Lower leg skin (tissue), 4 donors: Measurements from ENCODE around the gene C11orf54. TPM values are rescaled to one million over a fixed set of nuclear protein-coding genes. Genes with fewer than 3 reads are reported as not detected.

Experiments
- DNase-seq, 2 donors: peaks; one replicate each; pipeline ENCODE4 v3.0.0-alpha.2; 2019; ENCODE audit warnings: low spot score in 2 of 2
- H3K4me3 ChIP-seq: fragments of 200-600 bp; sonication (generic); 2 replicates; pipeline ENCODE4 v1.5.1; 2017; ENCODE audit warnings: mild to moderate bottlenecking, low read depth; ENCODE audit not compliant: poor library complexity, severe bottlenecking
- POLR2A ChIP-seq, 2 donors: fragments of 450-650 bp; IDR thresholded peaks; one replicate each; pipeline ENCODE4 v1.6.1; 2016 to 2017; ENCODE audit warnings: antibody characterized with exemption in 2 of 2, mild to moderate bottlenecking in 1 of 2, moderate library complexity in 1 of 2
- WGBS, 2 donors: methylation state at CpG; one replicate each; pipeline ENCODE4 v1.1.5; 2018; 5-methylcytosine and 5-hydroxymethylcytosine counted together
- intact Hi-C: fragments of 100-400 bp; cut with DNase I; formaldehyde crosslinking; loops from one replicate; pipeline ENCODE4 v1.15.0; 2023; ENCODE audit warnings: low total_unique reads
- total RNA-seq, 4 donors: library from RNA; depleted of rRNA; stranded (reverse); fragments of >200 nt; gene quantifications; one replicate each; pipeline ENCODE4 v1.1.0, GENCODE V29; 2016
- TF ChIP-seq, protein P1 (sequence below), 3 donors: fragments of 450-650 bp; IDR thresholded peaks; one replicate each; pipeline ENCODE4 v1.5.1; 2016; ENCODE audit warnings: antibody characterized with exemption in 3 of 3, mild to moderate bottlenecking in 3 of 3, moderate library complexity in 2 of 3

The C11orf54 gene
- total RNA-seq, 4 donors from 2014 or later = 25.3 to 35.7 (median 32.5) TPM

- H3K4me3 ChIP-seq = peak within 1 kb of the TSS; percentile 96
- peak; percentile 93 to 98 for DNase-seq
- WGBS, 2 donors = 1% methylated on average over 37 to 64 of the region's 72 CpGs
- intact Hi-C loops = no loop called here
- TF ChIP-seq POLR2A (IDR thresholded peaks at IDR 0.05) = no peak
- TF ChIP-seq, protein P1, sequence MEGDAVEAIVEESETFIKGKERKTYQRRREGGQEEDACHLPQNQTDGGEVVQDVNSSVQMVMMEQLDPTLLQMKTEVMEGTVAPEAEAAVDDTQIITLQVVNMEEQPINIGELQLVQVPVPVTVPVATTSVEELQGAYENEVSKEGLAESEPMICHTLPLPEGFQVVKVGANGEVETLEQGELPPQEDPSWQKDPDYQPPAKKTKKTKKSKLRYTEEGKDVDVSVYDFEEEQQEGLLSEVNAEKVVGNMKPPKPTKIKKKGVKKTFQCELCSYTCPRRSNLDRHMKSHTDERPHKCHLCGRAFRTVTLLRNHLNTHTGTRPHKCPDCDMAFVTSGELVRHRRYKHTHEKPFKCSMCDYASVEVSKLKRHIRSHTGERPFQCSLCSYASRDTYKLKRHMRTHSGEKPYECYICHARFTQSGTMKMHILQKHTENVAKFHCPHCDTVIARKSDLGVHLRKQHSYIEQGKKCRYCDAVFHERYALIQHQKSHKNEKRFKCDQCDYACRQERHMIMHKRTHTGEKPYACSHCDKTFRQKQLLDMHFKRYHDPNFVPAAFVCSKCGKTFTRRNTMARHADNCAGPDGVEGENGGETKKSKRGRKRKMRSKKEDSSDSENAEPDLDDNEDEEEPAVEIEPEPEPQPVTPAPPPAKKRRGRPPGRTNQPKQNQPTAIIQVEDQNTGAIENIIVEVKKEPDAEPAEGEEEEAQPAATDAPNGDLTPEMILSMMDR (IDR thresholded peaks at IDR 0.05) = no peak
Observed at GRCh38 chr11:93784145-93784934, 42.9 kb downstream of the C11orf54 start, which contains the start of gene MED17. Gene MED17 (plus strand): TSS chr11:93784282. CDS start chr11:93784514, 232 bp downstream.

- intact Hi-C loops = no loop called here
- 0 to 1% methylated on average over 13 of the region's 13 CpGs for WGBS, 2 donors
- TF ChIP-seq POLR2A (IDR thresholded peaks at IDR 0.05) = no peak
- TF ChIP-seq, protein P1 (IDR thresholded peaks at IDR 0.05) = no peak
- DNase-seq = no peak
- peak overlapping the region; percentile 96 for H3K4me3 ChIP-seq
Observed at GRCh38 chr11:93784935-93785360, 43.5 kb downstream of the C11orf54 start.

- intact Hi-C loops = no loop called here
- no peak overlapping the region for H3K4me3 ChIP-seq
Observed at GRCh38 chr11:93791493-93791892, 50.0 kb downstream of the C11orf54 start.

DNA sequence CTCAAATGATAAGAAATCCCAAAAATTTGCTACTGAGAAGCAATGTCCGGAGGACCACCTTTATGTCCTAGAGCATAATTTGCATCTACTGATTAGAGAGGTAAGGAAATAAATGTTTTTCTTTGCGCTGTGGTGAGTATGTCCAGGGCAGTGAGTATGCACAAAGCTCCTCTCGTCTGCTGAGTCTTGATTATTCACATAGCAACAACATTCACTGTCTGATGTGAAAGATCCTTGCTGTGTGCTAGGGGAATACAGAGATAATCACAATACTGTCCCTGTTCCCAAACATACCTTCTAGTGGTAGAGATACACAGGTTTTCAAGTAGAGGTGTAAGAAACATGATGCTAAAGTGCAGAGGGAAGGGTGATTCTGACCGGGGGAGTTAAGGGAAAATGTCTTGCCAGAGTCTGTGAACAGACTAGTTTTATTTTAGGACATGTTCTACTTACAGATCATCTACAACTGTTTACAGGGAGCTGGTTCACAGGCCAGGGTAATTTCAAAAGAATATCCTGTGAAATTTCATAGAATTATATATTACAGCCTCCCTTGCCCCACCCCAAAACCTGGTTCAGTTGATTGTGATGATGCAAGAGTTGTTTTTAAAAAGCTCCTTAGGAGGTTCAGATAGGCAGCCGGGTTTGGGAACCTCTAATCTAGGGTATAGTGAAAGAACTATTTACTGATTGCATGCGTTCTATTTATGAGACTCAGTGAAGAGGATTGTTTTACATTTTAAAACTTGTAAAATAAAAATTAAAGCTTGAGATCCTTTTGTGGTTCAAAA lies 55.2 kb downstream of the C11orf54 start:
- TF ChIP-seq POLR2A (IDR thresholded peaks at IDR 0.05) = no peak
- TF ChIP-seq, protein P1 (IDR thresholded peaks at IDR 0.05) = no peak
- no peak for DNase-seq
- 91 to 95% methylated on average over 6 of the region's 6 CpGs for WGBS, 2 donors
- H3K4me3 ChIP-seq = no peak overlapping the region
- intact Hi-C loops = no loop called here

More at GRCh38 chr11:93791493-93791892, 50.0 kb downstream of the C11orf54 start:
- DNase-seq = no peak
- TF ChIP-seq, protein P1 (IDR thresholded peaks at IDR 0.05) = no peak
- 90 to 92% methylated on average over 5 of the region's 5 CpGs for WGBS, 2 donors

- TF ChIP-seq, protein P1 (IDR thresholded peaks at IDR 0.05) = no peak
- no peak for TF ChIP-seq POLR2A (IDR thresholded peaks at IDR 0.05)
- WGBS, 2 donors = 40 to 41% methylated on average over 2 of the region's 2 CpGs
- H3K4me3 ChIP-seq = no peak overlapping the region
- no peak for DNase-seq
- intact Hi-C loops = no loop called here
Observed at GRCh38 chr11:93801366-93801765, 59.9 kb downstream of the C11orf54 start.
